ENCODE results near the gene TUBGCP2.

The TUBGCP2 gene

GRCh38 chr10:133287832-133288500, 20.7 kb downstream of the TUBGCP2 start:
- H3F3A ChIP-seq (ENCODE audit: low read depth) = no peaks in the 10 kb centered on the region
- peaks cover 49% of the 10 kb centered on the region; the same call in 1 of the 2 replicates for H3K36me3 ChIP-seq (ENCODE audit: insufficient read depth, low read length)
- H3K9ac ChIP-seq (ENCODE audit: low read depth, low read length, poor library complexity, severe bottlenecking) = no peak overlapping the region
- H3K4me2 ChIP-seq (ENCODE audit: low read depth, low read length, poor library complexity, severe bottlenecking) = no peak overlapping the region
- no peak overlapping the region for H2AFZ ChIP-seq (ENCODE audit: low read length)
- no peaks in the 10 kb centered on the region for H3K9me3 ChIP-seq (ENCODE audit: insufficient read depth, low read depth, low read length)
- no peak overlapping the region for H3K4me3 ChIP-seq (ENCODE audit: low read length, poor library complexity, severe bottlenecking)
- no peaks in the 10 kb centered on the region for H3K9me2 ChIP-seq (replicated peaks; ENCODE audit: low read depth, low read length)
- no peaks in the 10 kb centered on the region for H3K4me1 ChIP-seq (ENCODE audit: insufficient read depth, low read length, poor library complexity, severe bottlenecking)
- TF ChIP-seq, protein P1, sequence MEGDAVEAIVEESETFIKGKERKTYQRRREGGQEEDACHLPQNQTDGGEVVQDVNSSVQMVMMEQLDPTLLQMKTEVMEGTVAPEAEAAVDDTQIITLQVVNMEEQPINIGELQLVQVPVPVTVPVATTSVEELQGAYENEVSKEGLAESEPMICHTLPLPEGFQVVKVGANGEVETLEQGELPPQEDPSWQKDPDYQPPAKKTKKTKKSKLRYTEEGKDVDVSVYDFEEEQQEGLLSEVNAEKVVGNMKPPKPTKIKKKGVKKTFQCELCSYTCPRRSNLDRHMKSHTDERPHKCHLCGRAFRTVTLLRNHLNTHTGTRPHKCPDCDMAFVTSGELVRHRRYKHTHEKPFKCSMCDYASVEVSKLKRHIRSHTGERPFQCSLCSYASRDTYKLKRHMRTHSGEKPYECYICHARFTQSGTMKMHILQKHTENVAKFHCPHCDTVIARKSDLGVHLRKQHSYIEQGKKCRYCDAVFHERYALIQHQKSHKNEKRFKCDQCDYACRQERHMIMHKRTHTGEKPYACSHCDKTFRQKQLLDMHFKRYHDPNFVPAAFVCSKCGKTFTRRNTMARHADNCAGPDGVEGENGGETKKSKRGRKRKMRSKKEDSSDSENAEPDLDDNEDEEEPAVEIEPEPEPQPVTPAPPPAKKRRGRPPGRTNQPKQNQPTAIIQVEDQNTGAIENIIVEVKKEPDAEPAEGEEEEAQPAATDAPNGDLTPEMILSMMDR (conservative IDR thresholded peaks at IDR 0.05; ENCODE audit: low read length) = no peak
- no peak for TF ChIP-seq EZH2phosphoT487 (IDR thresholded peaks at IDR 0.05; ENCODE audit: borderline replicate concordance)
- H3K79me2 ChIP-seq (ENCODE audit: insufficient read depth, low read length) = no peaks in the 10 kb centered on the region
- no peaks in the 10 kb centered on the region for H4K20me1 ChIP-seq (ENCODE audit: insufficient read depth, low read length, poor library complexity, severe bottlenecking)
- H3K27me3 ChIP-seq (ENCODE audit: insufficient read depth, low read length, poor library complexity, severe bottlenecking) = no peaks in the 10 kb centered on the region

- Histone ChIP-seq H3K36me3 (ENCODE audit: insufficient read depth, low read length) (peaks cover 57% of the 10 kb centered on the region; the same call in 1 of the 2 replicates), H3K4me2 (ENCODE audit: low read depth, low read length, poor library complexity, severe bottlenecking) (no peak overlapping the region), H2AFZ (ENCODE audit: low read length) (no peak overlapping the region), H3K4me1 (ENCODE audit: insufficient read depth, low read length, poor library complexity, severe bottlenecking) (no peaks in the 10 kb centered on the region), H3K27me3 (ENCODE audit: insufficient read depth, low read length, poor library complexity, severe bottlenecking) (no peaks in the 10 kb centered on the region), H3K9me3 (ENCODE audit: insufficient read depth, low read depth, low read length) (no peaks in the 10 kb centered on the region), H3K4me3 (ENCODE audit: low read length, poor library complexity, severe bottlenecking) (no peak overlapping the region), H3K79me2 (ENCODE audit: insufficient read depth, low read length) (no peaks in the 10 kb centered on the region), H3K9ac (ENCODE audit: low read depth, low read length, poor library complexity, severe bottlenecking) (no peak overlapping the region), H4K20me1 (ENCODE audit: insufficient read depth, low read length, poor library complexity, severe bottlenecking) (no peaks in the 10 kb centered on the region), H3K9me2 (replicated peaks; ENCODE audit: low read depth, low read length) (no peaks in the 10 kb centered on the region), H3F3A (ENCODE audit: low read depth) (no peaks in the 10 kb centered on the region)
- no peak for TF ChIP-seq EZH2phosphoT487 (IDR thresholded peaks at IDR 0.05; ENCODE audit: borderline replicate concordance)
- TF ChIP-seq, protein P1 (conservative IDR thresholded peaks at IDR 0.05; ENCODE audit: low read length) = no peak
Measured at GRCh38 chr10:133286366-133286765, 22.3 kb downstream of the TUBGCP2 start.

DNA sequence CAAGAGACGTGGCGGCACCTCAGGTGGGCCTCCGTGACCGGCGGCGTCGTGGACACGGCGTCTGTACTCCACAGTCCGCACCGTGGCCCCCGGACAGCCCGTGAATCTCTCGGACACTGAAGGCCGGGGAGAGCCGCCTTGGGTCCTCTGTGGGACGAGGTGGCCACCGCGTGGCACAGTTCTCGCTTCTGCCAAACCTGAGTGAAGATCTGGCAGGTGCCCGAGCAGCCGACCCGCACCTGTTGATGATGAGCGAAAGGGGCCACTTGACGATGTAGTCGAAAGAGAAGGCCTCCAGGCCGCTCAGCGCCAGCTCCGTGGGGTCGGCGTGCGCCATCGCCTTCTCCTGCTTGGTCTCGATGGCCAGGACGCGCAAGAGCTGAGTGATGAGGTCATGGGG, 23.5 kb downstream of the TUBGCP2 start:
- no peak overlapping the region for H2AFZ ChIP-seq (ENCODE audit: low read length)

More for the DNA sequence above, 23.5 kb downstream of the TUBGCP2 start:
- TF ChIP-seq, protein P1 (conservative IDR thresholded peaks at IDR 0.05; ENCODE audit: low read length) = no peak
- TF ChIP-seq EZH2phosphoT487 (IDR thresholded peaks at IDR 0.05; ENCODE audit: borderline replicate concordance) = no peak
- Histone ChIP-seq H3K27me3 (ENCODE audit: insufficient read depth, low read length, poor library complexity, severe bottlenecking) (no peaks in the 10 kb centered on the region), H3F3A (ENCODE audit: low read depth) (no peaks in the 10 kb centered on the region), H3K9me2 (replicated peaks; ENCODE audit: low read depth, low read length) (no peaks in the 10 kb centered on the region), H3K9ac (ENCODE audit: low read depth, low read length, poor library complexity, severe bottlenecking) (no peak overlapping the region), H3K9me3 (ENCODE audit: insufficient read depth, low read depth, low read length) (no peaks in the 10 kb centered on the region), H3K36me3 (ENCODE audit: insufficient read depth, low read length) (peaks cover 57% of the 10 kb centered on the region; the same call in 1 of the 2 replicates), H3K4me1 (ENCODE audit: insufficient read depth, low read length, poor library complexity, severe bottlenecking) (peaks cover 4% of the 10 kb centered on the region), H4K20me1 (ENCODE audit: insufficient read depth, low read length, poor library complexity, severe bottlenecking) (no peaks in the 10 kb centered on the region), H3K4me3 (ENCODE audit: low read length, poor library complexity, severe bottlenecking) (no peak overlapping the region), H3K79me2 (ENCODE audit: insufficient read depth, low read length) (no peaks in the 10 kb centered on the region), H3K4me2 (ENCODE audit: low read depth, low read length, poor library complexity, severe bottlenecking) (no peak overlapping the region)

All from Loucy (cell line).